ENCODE data around the gene ACTG1. TPM values are rescaled to one million over a fixed set of nuclear protein-coding genes. Genes with fewer than 3 reads are reported as not detected.

ACTG1 gene
- total RNA-seq, 1 donor from 2014 or later = 2,441 TPM

DNA sequence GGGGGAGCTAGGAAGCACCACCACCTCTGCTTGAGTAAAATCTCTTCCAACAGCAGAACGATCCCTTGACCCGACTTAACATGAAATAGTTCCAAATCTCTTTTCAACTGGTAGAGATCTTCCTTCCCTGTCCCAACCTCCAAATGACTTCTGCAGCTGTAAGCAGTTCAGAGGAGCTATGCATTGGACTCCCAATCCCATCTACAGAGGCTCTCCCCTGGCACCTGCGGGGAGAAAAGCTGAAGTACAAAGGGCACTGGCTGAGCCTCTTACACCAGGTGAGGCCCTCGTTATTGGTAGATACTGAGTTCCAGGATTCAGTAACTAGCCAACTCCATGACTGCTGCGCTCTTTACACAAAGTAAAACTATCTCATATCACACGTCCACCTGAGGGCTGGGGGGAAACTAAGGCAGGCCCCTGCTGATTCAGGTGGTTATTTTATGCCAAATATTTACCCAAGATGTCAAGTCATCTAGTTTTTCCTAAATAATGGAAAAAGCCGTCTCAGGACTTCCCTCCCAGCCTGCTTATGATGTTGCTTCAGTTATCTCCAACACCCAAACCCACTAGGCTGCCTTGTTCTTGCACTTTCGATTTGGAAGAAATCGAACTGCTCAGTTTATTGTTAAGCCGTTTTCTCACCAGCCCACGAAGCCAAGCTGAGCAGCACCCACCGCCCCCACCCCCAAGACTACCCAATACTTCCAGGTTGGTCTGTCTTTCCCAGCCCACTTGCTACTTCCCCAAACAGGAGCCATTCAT lies 3.2 kb downstream of the ACTG1 start:
- Histone ChIP-seq H3K4me1 (peaks cover 32% of the 10 kb centered on the region), H3K4me3 (peak overlapping the region; percentile 93 to 99), H3K36me3 (peaks cover 9 to 37% of the 10 kb centered on the region in 2 donors), H3K27me3 (no peaks in the 10 kb centered on the region), H3K9me3 (no peaks in the 10 kb centered on the region), H3K27ac (peak overlapping the region; percentile 98)
- intact Hi-C loops (cut with DNase I) = no loop called here
- DNase-seq (ENCODE audit: extremely low spot score in 2 of 2) = no peak
- TF ChIP-seq POLR2AphosphoS5 (IDR thresholded peaks at IDR 0.05; ENCODE audit: insufficient read depth in 1 of 2, low read depth in 1 of 2) (no peak), POLR2A (IDR thresholded peaks at IDR 0.05) (no peak)
- TF ChIP-seq, protein P1, sequence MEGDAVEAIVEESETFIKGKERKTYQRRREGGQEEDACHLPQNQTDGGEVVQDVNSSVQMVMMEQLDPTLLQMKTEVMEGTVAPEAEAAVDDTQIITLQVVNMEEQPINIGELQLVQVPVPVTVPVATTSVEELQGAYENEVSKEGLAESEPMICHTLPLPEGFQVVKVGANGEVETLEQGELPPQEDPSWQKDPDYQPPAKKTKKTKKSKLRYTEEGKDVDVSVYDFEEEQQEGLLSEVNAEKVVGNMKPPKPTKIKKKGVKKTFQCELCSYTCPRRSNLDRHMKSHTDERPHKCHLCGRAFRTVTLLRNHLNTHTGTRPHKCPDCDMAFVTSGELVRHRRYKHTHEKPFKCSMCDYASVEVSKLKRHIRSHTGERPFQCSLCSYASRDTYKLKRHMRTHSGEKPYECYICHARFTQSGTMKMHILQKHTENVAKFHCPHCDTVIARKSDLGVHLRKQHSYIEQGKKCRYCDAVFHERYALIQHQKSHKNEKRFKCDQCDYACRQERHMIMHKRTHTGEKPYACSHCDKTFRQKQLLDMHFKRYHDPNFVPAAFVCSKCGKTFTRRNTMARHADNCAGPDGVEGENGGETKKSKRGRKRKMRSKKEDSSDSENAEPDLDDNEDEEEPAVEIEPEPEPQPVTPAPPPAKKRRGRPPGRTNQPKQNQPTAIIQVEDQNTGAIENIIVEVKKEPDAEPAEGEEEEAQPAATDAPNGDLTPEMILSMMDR (IDR thresholded peaks at IDR 0.05) = no peak

DNA sequence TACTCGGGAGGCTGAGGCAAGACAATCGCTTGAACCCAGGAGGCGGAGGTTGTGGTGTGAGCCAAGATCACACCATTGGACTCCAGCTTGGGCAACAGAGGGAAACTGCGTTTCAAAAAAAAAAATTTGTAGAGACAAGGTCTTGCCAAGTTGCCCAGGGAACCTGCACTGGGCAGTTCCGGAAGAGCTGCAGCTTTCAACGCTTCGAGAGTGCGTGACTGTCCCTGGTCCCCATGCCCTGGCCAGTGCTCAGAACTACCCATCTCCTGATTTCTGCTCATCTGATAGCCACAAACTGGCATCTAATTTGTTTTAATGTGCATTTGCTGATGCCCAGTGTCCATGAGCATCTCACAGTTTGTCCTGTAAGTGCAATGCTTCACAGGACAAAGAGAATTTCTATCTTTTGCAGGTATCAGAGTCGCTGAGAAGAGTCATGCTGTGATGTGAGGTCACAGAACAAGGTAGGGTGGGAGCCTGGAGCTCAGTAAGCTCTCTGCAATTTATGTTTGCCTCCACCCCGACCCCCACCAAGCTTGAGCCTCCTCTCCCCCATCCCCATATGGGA lies 3.9 kb downstream of the ACTG1 start:
- peak overlapping the region; percentile 98 for H3K27ac ChIP-seq

DNA sequence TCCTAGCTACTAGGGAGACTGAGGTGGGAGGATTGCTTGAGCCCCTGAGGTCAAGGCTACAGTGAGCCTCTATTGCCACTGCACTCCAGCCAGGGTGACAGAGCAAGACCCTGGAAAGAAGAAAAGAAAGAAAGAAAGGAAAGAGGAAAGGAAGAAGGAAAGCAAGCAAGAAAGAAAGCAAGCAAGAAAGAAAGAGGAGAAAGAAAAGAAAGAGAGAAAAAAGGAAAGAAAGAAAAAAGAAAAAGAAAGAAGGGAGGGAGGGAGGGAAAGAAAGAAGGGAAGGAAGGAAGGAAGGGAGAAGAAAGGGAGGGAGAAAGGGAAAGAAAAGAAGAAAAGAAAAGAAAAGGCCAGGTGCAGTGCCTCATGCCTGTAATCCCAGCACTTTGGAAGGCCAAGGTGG lies 9.0 kb downstream of the ACTG1 start:
- TF ChIP-seq, protein P1 (IDR thresholded peaks at IDR 0.05) = no peak
- TF ChIP-seq POLR2A (IDR thresholded peaks at IDR 0.05) (no peak), POLR2AphosphoS5 (IDR thresholded peaks at IDR 0.05; ENCODE audit: insufficient read depth in 1 of 2, low read depth in 1 of 2) (no peak)
- DNase-seq (ENCODE audit: extremely low spot score in 2 of 2) = no peak
- peaks cover 0 to under 1% of the 10 kb centered on the region in 2 donors for H3K36me3 ChIP-seq
- H3K9me3 ChIP-seq = no peaks in the 10 kb centered on the region
- H3K27ac ChIP-seq = no peak overlapping the region
- no peaks in the 10 kb centered on the region for H3K27me3 ChIP-seq
- H3K4me3 ChIP-seq = no peak overlapping the region
- intact Hi-C loops (cut with DNase I) = no loop called here
- H3K4me1 ChIP-seq = peaks cover 2% of the 10 kb centered on the region

More for the DNA sequence above, 3.9 kb downstream of the ACTG1 start:
- H3K27me3 ChIP-seq = no peaks in the 10 kb centered on the region
- intact Hi-C loops (cut with DNase I) = no loop called here
- no peak for DNase-seq (ENCODE audit: extremely low spot score in 2 of 2)
- no peaks in the 10 kb centered on the region for H3K9me3 ChIP-seq
- H3K4me3 ChIP-seq = peak overlapping the region; percentile 93 to 99
- peaks cover 9 to 37% of the 10 kb centered on the region in 2 donors for H3K36me3 ChIP-seq
- TF ChIP-seq POLR2A (IDR thresholded peaks at IDR 0.05) (no peak), POLR2AphosphoS5 (IDR thresholded peaks at IDR 0.05; ENCODE audit: insufficient read depth in 1 of 2, low read depth in 1 of 2) (no peak)
- TF ChIP-seq, protein P1 (IDR thresholded peaks at IDR 0.05) = no peak
- H3K4me1 ChIP-seq = peaks cover 32% of the 10 kb centered on the region

DNA sequence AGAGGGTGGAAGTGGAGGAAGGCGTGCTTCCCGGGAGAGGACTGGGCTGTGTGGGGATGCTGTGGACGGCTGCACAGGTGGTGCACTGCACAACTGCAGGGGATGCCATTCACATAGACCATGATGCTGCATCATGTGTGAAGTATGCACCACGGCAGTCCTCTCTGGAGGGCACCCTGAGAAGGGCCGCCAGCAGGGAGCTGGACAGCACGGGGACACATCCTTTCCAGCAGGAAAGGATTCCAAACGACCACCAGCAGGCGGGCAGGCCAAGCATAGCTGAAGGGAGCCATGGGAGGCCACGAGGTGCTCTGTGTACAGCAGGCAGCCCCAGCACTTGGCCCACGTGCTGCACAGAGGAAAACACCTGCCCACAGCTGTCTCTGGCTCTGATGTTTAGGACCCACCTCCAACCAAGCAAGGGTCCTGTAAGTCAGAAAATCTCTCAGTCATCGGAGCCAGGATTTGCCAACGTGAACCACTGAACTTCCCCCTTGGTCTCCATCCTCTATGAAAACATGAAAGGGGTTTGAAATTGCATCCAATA lies 10.1 kb downstream of the ACTG1 start:
- H3K27ac ChIP-seq = no peak overlapping the region

More for the DNA sequence above, 10.1 kb downstream of the ACTG1 start:
- H3K36me3 ChIP-seq = no peaks in the 10 kb centered on the region
- H3K27me3 ChIP-seq = no peaks in the 10 kb centered on the region
- TF ChIP-seq, protein P1 (IDR thresholded peaks at IDR 0.05) = no peak
- TF ChIP-seq POLR2A (IDR thresholded peaks at IDR 0.05) = no peak
- no peak for TF ChIP-seq POLR2AphosphoS5 (IDR thresholded peaks at IDR 0.05; ENCODE audit: insufficient read depth in 1 of 2, low read depth in 1 of 2)
- no peaks in the 10 kb centered on the region for H3K4me1 ChIP-seq
- no peaks in the 10 kb centered on the region for H3K9me3 ChIP-seq
- intact Hi-C loops (cut with DNase I) = no loop called here
- no peak overlapping the region for H3K4me3 ChIP-seq
- DNase-seq (ENCODE audit: extremely low spot score in 2 of 2) = no peak

Data from vagina (tissue), 2 donors.